Skeletal muscle tissue (tissue), 4 donors: ENCODE results near the gene CDKL1. TPM values are rescaled to one million over a fixed set of nuclear protein-coding genes. Genes with fewer than 3 reads are reported as not detected.
A peak's percentile ranks its signal among the peaks of the same experiment; 100 is the strongest.

Experiments
- H3K27ac ChIP-seq: one replicate; pipeline ENCODE4 v1.7.0; 2013; ENCODE audit warnings: mild to moderate bottlenecking, low read depth, low read length, inconsistent platforms
- H3K27me3 ChIP-seq, 3 donors: one replicate each; pipeline ENCODE4 v1.7.0; 2013; ENCODE audit warnings: low read length in 3 of 3; ENCODE audit not compliant: control insufficient read depth in 3 of 3, insufficient read depth in 3 of 3
- H3K36me3 ChIP-seq, 3 donors: one replicate each; pipeline ENCODE4 v1.7.0; 2013; ENCODE audit warnings: low read length in 3 of 3; ENCODE audit not compliant: control insufficient read depth in 3 of 3, insufficient read depth in 3 of 3
- H3K4me1 ChIP-seq, 3 donors: one replicate each; pipeline ENCODE4 v1.7.0; 2013; ENCODE audit warnings: low read length in 3 of 3, mild to moderate bottlenecking in 3 of 3; ENCODE audit not compliant: control insufficient read depth in 3 of 3, insufficient read depth in 3 of 3
- H3K4me3 ChIP-seq, 3 donors: one replicate each; pipeline ENCODE4 v1.7.0; 2013; ENCODE audit warnings: low read length in 3 of 3
- H3K9ac ChIP-seq, 3 donors: one replicate each; pipeline ENCODE4 v1.7.0; 2013; ENCODE audit warnings: low read length in 3 of 3, mild to moderate bottlenecking in 3 of 3, moderate library complexity in 2 of 3, low read depth in 1 of 3
- H3K9me3 ChIP-seq, 3 donors: one replicate each; pipeline ENCODE4 v1.7.0; 2013; ENCODE audit warnings: low read length in 3 of 3; ENCODE audit not compliant: control insufficient read depth in 3 of 3
- total RNA-seq: library from RNA; depleted of rRNA; stranded (reverse); fragments of >200 nt; gene quantifications from one replicate; pipeline ENCODE4 v1.2.3, GENCODE V29; 2014
- donor health status: Osteomylitis.

CDKL1 gene
- total RNA-seq, 1 donor from 2014 or later: 8.4 TPM

DNA sequence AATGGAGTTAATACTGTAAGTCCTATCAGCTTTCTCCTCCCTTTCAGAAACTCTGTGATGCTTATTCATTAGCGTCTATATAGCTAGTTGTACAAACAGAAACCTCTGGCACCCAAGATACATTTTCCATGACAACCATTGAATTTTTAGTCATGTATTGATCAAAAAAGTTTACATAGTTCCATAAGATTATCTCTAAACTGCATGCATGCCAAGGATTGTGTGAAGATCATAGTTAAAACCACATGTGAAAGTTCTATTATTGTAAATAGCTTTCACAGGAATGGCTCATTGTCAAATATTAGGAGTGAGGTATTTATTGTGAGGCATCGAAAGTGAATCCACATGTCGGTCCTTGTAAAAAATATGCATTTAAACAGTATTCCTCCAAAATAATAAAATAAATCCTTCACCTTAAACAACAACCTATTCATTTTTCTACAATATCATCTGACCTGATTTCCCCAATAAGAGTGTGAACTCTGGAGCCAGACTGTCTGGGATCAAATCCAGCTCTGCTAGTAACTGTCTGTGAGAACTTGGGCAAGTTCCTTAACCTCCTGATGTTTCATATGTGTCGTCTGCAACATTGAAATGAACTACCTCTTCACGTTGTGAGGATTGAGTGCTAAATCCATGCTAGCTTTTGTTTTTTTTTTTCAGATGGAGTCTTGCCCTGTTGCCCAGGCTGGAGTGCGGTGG lies 10.6 kb upstream of the CDKL1 start:
- H3K4me1 ChIP-seq: no peaks in the 10 kb centered on the region
- H3K27ac ChIP-seq: no peak overlapping the region

GRCh38 chr14:50403419-50403818 lies 6.7 kb upstream of the CDKL1 start:
- no peaks in the 10 kb centered on the region for H3K9me3 ChIP-seq
- H3K27me3 ChIP-seq: no peaks in the 10 kb centered on the region
- H3K4me3 ChIP-seq: no peak overlapping the region
- no peaks in the 10 kb centered on the region for H3K36me3 ChIP-seq
- H3K27ac ChIP-seq: no peak overlapping the region
- no peak overlapping the region for H3K9ac ChIP-seq
- H3K4me1 ChIP-seq: peaks cover 0 to 4% (median 0%) of the 10 kb centered on the region in 3 donors

More for the DNA sequence above, 10.6 kb upstream of the CDKL1 start:
- H3K36me3 ChIP-seq: no peaks in the 10 kb centered on the region
- no peak overlapping the region for H3K4me3 ChIP-seq
- no peaks in the 10 kb centered on the region for H3K27me3 ChIP-seq
- H3K9me3 ChIP-seq: no peaks in the 10 kb centered on the region
- no peak overlapping the region for H3K9ac ChIP-seq

GRCh38 chr14:50402965-50403364 lies 6.3 kb upstream of the CDKL1 start:
- no peaks in the 10 kb centered on the region for H3K36me3 ChIP-seq
- H3K9me3 ChIP-seq: no peaks in the 10 kb centered on the region
- no peaks in the 10 kb centered on the region for H3K27me3 ChIP-seq
- no peak overlapping the region for H3K4me3 ChIP-seq
- H3K4me1 ChIP-seq: peaks cover 0 to 4% (median 2%) of the 10 kb centered on the region in 3 donors
- H3K9ac ChIP-seq: no peak overlapping the region
- H3K27ac ChIP-seq: no peak overlapping the region

- Histone ChIP-seq H3K27me3 (no peaks in the 10 kb centered on the region), H3K4me1 (peaks cover 11 to 21% (median 13%) of the 10 kb centered on the region in 3 donors), H3K36me3 (no peaks in the 10 kb centered on the region), H3K9me3 (no peaks in the 10 kb centered on the region), H3K27ac (no peak overlapping the region), H3K4me3 (no peak overlapping the region), H3K9ac (no peak overlapping the region)
Observed at GRCh38 chr14:50400461-50400860, 3.8 kb upstream of the CDKL1 start.

- Histone ChIP-seq H3K36me3 (no peaks in the 10 kb centered on the region), H3K9me3 (no peaks in the 10 kb centered on the region), H3K4me3 (no peak overlapping the region), H3K27me3 (no peaks in the 10 kb centered on the region), H3K9ac (no peak overlapping the region), H3K4me1 (peaks cover 11 to 21% (median 13%) of the 10 kb centered on the region in 3 donors), H3K27ac (no peak overlapping the region)
Observed at GRCh38 chr14:50399251-50400032, 2.8 kb upstream of the CDKL1 start.

DNA sequence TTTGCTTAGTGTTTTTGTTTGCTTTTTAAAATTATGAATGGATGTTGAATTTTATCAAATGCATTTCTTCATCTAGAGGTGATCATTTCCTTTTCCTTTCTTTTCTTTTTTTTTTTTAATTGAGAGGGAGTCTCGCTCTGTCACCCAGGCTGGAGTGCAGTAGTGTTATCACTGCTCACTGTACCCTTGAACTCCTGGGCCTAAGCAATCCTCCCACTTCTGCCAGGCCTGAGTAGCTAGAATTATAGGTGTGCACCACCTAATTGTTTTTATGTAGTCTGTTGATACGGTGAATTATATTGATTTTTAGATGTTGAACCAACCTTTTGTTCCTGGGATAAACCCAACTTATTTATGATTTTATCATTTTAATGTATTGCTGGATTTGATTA lies 1.5 kb upstream of the CDKL1 start:
- Histone ChIP-seq H3K27ac (no peak overlapping the region), H3K36me3 (no peaks in the 10 kb centered on the region), H3K9me3 (no peaks in the 10 kb centered on the region), H3K9ac (no peak overlapping the region), H3K4me1 (peaks cover 11 to 21% (median 13%) of the 10 kb centered on the region in 3 donors), H3K4me3 (no peak overlapping the region), H3K27me3 (no peaks in the 10 kb centered on the region)

DNA sequence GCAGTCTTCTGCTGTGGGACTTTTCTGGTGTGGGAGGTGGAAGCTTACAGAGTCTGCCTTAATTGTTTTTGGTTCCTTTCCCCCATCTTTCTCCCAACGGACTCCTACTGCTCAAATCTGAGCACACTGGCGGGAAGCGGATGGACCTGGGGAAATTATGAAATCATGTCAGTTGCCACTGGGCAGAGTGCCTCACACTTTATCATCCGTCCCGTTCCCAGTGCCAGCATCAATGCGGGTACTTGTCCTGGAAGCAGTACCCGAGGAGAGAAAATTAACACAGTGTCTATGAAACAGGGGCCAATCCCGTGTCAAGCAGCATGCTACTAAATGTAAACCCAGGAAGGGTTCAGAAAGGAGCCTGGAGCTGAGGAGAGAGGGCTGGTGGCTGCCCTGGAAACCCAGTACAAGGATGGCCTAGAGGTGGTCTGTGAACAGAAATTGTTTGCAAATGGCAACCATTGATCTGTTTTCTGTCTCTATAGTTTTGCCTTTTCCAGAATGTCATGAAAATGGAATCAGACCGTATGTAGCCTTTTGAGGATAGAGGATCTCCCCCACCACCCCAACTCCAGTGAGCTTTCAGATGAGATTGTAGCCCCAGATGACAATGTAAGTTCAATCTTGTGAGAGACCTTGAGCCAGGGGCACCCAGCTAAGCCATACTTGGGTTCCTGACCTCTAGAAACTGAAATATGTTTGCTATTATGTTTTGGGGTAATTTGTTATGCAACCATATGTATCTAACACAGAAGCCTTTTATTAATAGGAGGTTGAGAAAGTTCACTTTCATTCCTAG lies 908 bp upstream of the CDKL1 start:
- Histone ChIP-seq H3K4me3 (peak overlapping the region; percentile 87 to 90 (median 89)), H3K4me1 (peaks cover 11 to 21% (median 13%) of the 10 kb centered on the region in 3 donors), H3K9me3 (no peaks in the 10 kb centered on the region), H3K9ac (peak overlapping the region; percentile 65 to 83 (median 81)), H3K27me3 (no peaks in the 10 kb centered on the region), H3K36me3 (no peaks in the 10 kb centered on the region), H3K27ac (peak overlapping the region; percentile 70)

DNA sequence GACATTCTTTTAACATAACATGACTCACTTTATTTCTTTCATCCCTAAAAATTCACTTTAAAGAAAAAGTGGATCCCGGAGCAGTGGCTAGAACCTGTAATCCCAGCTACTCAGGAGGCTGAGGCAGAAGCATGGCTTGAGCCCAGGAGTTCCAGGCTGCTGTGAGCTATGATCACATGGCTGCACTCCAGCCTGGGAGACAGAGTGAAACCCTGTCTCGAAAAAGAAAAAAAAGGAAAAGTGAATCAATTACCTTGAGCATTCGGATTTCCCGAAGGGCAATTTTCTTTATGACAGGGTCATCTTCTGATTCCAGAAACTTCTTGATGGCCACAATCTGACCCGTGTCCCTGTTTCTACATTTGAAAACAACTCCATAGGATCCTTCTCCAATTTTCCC lies 1.2 kb downstream of the CDKL1 start:
- H3K4me1 ChIP-seq: peaks cover 11 to 21% (median 13%) of the 10 kb centered on the region in 3 donors
- H3K27me3 ChIP-seq: no peaks in the 10 kb centered on the region
- H3K4me3 ChIP-seq: peak overlapping the region; percentile 87 to 90 (median 89)
- H3K36me3 ChIP-seq: no peaks in the 10 kb centered on the region
- H3K27ac ChIP-seq: peak overlapping the region; percentile 70
- H3K9ac ChIP-seq: no peak overlapping the region
- no peaks in the 10 kb centered on the region for H3K9me3 ChIP-seq

- Histone ChIP-seq H3K9ac (no peak overlapping the region), H3K4me3 (no peak overlapping the region), H3K27me3 (no peaks in the 10 kb centered on the region), H3K4me1 (peaks cover 11 to 19% (median 13%) of the 10 kb centered on the region in 3 donors), H3K9me3 (no peaks in the 10 kb centered on the region), H3K27ac (no peak overlapping the region), H3K36me3 (no peaks in the 10 kb centered on the region)
Observed at GRCh38 chr14:50394713-50395112, 2.0 kb downstream of the CDKL1 start.
